Astrocyte (in vitro differentiated cells and primary cell): ENCODE measurements around the gene MYO5A. TPM values are rescaled to one million over a fixed set of nuclear protein-coding genes. Genes with fewer than 3 reads are reported as not detected.
"Not testable (repeated sequence)": the region's sequence is repeated elsewhere in the genome, so short reads cannot be mapped to it uniquely, and the experiment has no call there.

ENCODE experiments used
- DNase-seq: peaks from one replicate; pipeline ENCODE4 v3.0.0-alpha.2; 2010; ENCODE audit warnings: low read depth
- FAIRE-seq: peaks from 2 replicates; lab custom pipeline; 2011; peaks lifted over from hg19 to GRCh38; lab: Jason Lieb, UNC
- H2AFZ ChIP-seq: 2 replicates; pipeline ENCODE4 v1.6.0; 2012; ENCODE audit warnings: low read depth, low read length, inconsistent platforms
- H3K27ac ChIP-seq: 2 replicates; pipeline ENCODE4 v1.5.1; 2011; ENCODE audit warnings: low read depth, low read length, inconsistent platforms
- H3K27me3 ChIP-seq: 2 replicates; pipeline ENCODE4 v1.6.0; 2011; ENCODE audit warnings: low read length, inconsistent platforms; ENCODE audit not compliant: insufficient read depth
- H3K36me3 ChIP-seq: 2 replicates; pipeline ENCODE4 v1.5.1; 2011; ENCODE audit warnings: low read length, inconsistent platforms; ENCODE audit not compliant: insufficient read depth
- H3K4me1 ChIP-seq: 2 replicates; pipeline ENCODE4 v1.5.1; 2011; ENCODE audit warnings: low read length, inconsistent platforms; ENCODE audit not compliant: insufficient read depth
- H3K4me2 ChIP-seq: 2 replicates; pipeline ENCODE4 v1.6.0; 2012; ENCODE audit warnings: low read length, inconsistent platforms
- H3K4me3 ChIP-seq: 2 replicates; pipeline ENCODE4 v1.5.1; 2011; ENCODE audit warnings: low read depth, mild to moderate bottlenecking, low read length, inconsistent platforms; ENCODE audit not compliant: insufficient read depth
- H3K79me2 ChIP-seq: 2 replicates; pipeline ENCODE4 v1.6.0; 2012; ENCODE audit warnings: mild to moderate bottlenecking, low read length, inconsistent platforms; ENCODE audit not compliant: insufficient read depth
- H3K9ac ChIP-seq: 2 replicates; pipeline ENCODE4 v1.6.0; 2012; ENCODE audit warnings: mild to moderate bottlenecking, low read length, inconsistent platforms
- H3K9me3 ChIP-seq: 2 replicates; pipeline ENCODE4 v1.5.1; 2012; ENCODE audit warnings: low read depth, mild to moderate bottlenecking, low read length, inconsistent platforms; ENCODE audit not compliant: insufficient read depth
- H4K20me1 ChIP-seq: 2 replicates; pipeline ENCODE4 v1.6.0; 2012; ENCODE audit warnings: low read length, inconsistent platforms; ENCODE audit not compliant: insufficient read depth
- H3K27ac Mint-ChIP-seq: one replicate; pipeline ENCODE4 v1.8.0; 2021; ENCODE audit warnings: mild to moderate bottlenecking, mixed read lengths; ENCODE audit not compliant: unreplicated experiment
- H3K27me3 Mint-ChIP-seq: one replicate; pipeline ENCODE4 v1.8.0; 2021; ENCODE audit warnings: low read depth, mixed read lengths; ENCODE audit not compliant: unreplicated experiment
- H3K36me3 Mint-ChIP-seq: one replicate; pipeline ENCODE4 v1.8.0; 2021; ENCODE audit warnings: low read depth, mixed read lengths; ENCODE audit not compliant: unreplicated experiment
- H3K4me1 Mint-ChIP-seq: one replicate; pipeline ENCODE4 v1.8.0; 2021; ENCODE audit warnings: low read depth, mixed read lengths; ENCODE audit not compliant: unreplicated experiment
- H3K4me3 Mint-ChIP-seq: one replicate; pipeline ENCODE4 v1.8.0; 2021; ENCODE audit warnings: mild to moderate bottlenecking, moderate library complexity, mixed read lengths; ENCODE audit not compliant: unreplicated experiment
- H3K9me3 Mint-ChIP-seq: one replicate; pipeline ENCODE4 v1.8.0; 2021; ENCODE audit warnings: mild to moderate bottlenecking, mixed read lengths; ENCODE audit not compliant: unreplicated experiment
- CTCF ChIP-seq: IDR thresholded peaks from 2 replicates; pipeline ENCODE4 v1.5.1; 2011; ENCODE audit warnings: low read depth, mild to moderate bottlenecking, inconsistent platforms, low read length, moderate library complexity; ENCODE audit not compliant: insufficient read depth
- EZH2 ChIP-seq: IDR thresholded peaks from 2 replicates; pipeline ENCODE4 v1.6.1; 2012; ENCODE audit warnings: mild to moderate bottlenecking, low read length, inconsistent platforms; ENCODE audit not compliant: insufficient read depth
- total RNA-seq: library from RNA; stranded (reverse); gene quantifications from 2 replicates; pipeline ENCODE4 v1.2.1, GENCODE V29; 2021

The MYO5A gene
- total RNA-seq, 1 donor from 2014 or later, result 47.6 TPM

- not testable (repeated sequence) for H3K27ac Mint-ChIP-seq, H3K36me3 Mint-ChIP-seq, H3K4me2 ChIP-seq, H3K9me3 ChIP-seq, H3K27me3 Mint-ChIP-seq, H3K4me1 Mint-ChIP-seq, H3K4me3 ChIP-seq, H3K9ac ChIP-seq, H3K36me3 ChIP-seq, H3K9me3 Mint-ChIP-seq, H2AFZ ChIP-seq, H3K27me3 ChIP-seq, DNase-seq, FAIRE-seq, H3K4me3 Mint-ChIP-seq, H3K27ac ChIP-seq, H3K4me1 ChIP-seq
- H4K20me1 ChIP-seq, result peaks cover 17% of the 10 kb centered on the region
- peaks cover 32% of the 10 kb centered on the region for H3K79me2 ChIP-seq
These were observed 69.4 kb downstream of the MYO5A start for GRCh38 chr15:52459265-52459664.

- Mint-ChIP-seq H3K36me3 (peaks cover 9% of the 10 kb centered on the region), H3K27ac (no peak overlapping the region), H3K4me1 (peaks cover 7% of the 10 kb centered on the region), H3K4me3 (no peak overlapping the region), H3K9me3 (peaks cover 4% of the 10 kb centered on the region), H3K27me3 (no peaks in the 10 kb centered on the region)
- Histone ChIP-seq H3K4me3 (no peak overlapping the region), H3K27me3 (no peaks in the 10 kb centered on the region), H3K36me3 (no peaks in the 10 kb centered on the region), H3K27ac (no peak overlapping the region), H3K4me1 (no peaks in the 10 kb centered on the region), H3K79me2 (peaks cover 23% of the 10 kb centered on the region), H3K9ac (no peak overlapping the region), H3K9me3 (no peaks in the 10 kb centered on the region), H3K4me2 (no peak overlapping the region), H2AFZ (no peak overlapping the region), H4K20me1 (peaks cover 47% of the 10 kb centered on the region)
- TF ChIP-seq CTCF (no peak), EZH2 (no peak)
- DNase-seq (no peak), FAIRE-seq (no peak)
These were observed 80.4 kb downstream of the MYO5A start for GRCh38 chr15:52448011-52448890.

GRCh38 chr15:52445954-52446353 lies 82.7 kb downstream of the MYO5A start:
- peaks cover 4% of the 10 kb centered on the region for H3K9me3 Mint-ChIP-seq

More at GRCh38 chr15:52445954-52446353, 82.7 kb downstream of the MYO5A start:
- Histone ChIP-seq H3K27ac (no peak overlapping the region), H3K4me2 (no peak overlapping the region), H3K36me3 (no peaks in the 10 kb centered on the region), H3K4me3 (no peak overlapping the region), H2AFZ (no peak overlapping the region), H4K20me1 (peaks cover 40% of the 10 kb centered on the region), H3K4me1 (peaks cover 5% of the 10 kb centered on the region), H3K79me2 (peaks cover 8% of the 10 kb centered on the region), H3K9ac (no peak overlapping the region), H3K27me3 (no peaks in the 10 kb centered on the region), H3K9me3 (no peaks in the 10 kb centered on the region)
- Mint-ChIP-seq H3K36me3 (peaks cover 9% of the 10 kb centered on the region), H3K4me3 (no peak overlapping the region), H3K4me1 (peaks cover 20% of the 10 kb centered on the region), H3K27ac (no peak overlapping the region), H3K27me3 (no peaks in the 10 kb centered on the region)
- DNase-seq (no peak), FAIRE-seq (no peak)
- TF ChIP-seq CTCF, result no peak
- TF ChIP-seq EZH2, result no peak
